ENCODE data around the gene SACS. TPM values are rescaled to one million over a fixed set of nuclear protein-coding genes. Genes with fewer than 3 reads are reported as not detected.
A peak's percentile ranks its signal among the peaks of the same experiment; 100 is the strongest.

SACS gene
- 10 to 100 TPM; 17.7 to 20.8 TPM for total RNA-seq

- no peak within 1 kb of the TSS for H3K27ac Mint-ChIP-seq
- POLR2A ChIA-PET, result no interaction called here
- no peaks in the 10 kb centered on the region for H3K36me3 Mint-ChIP-seq (ENCODE audit: low read depth)
- no peaks in the 10 kb centered on the region for H3K9me3 Mint-ChIP-seq
- CTCF ChIA-PET, result no interaction called here
- H3K4me1 Mint-ChIP-seq, result no peaks in the 10 kb centered on the region
- no peak within 1 kb of the TSS for H3K4me3 Mint-ChIP-seq
- no peak for DNase-seq
- peaks cover 32% of the 10 kb centered on the region for H3K27me3 Mint-ChIP-seq
Measured at GRCh38 chr13:23433171-23434153, at the start of gene SACS. Gene SACS, minus strand, starts transcription at chr13:23433702. Its CDS starts 22,463 bp downstream, at chr13:23411239.

GRCh38 chr13:23480324-23480723 lies 46.8 kb upstream of the SACS start:
- CTCF ChIA-PET, result interaction anchor here (1.9 kb wide), 1 partner anchor 10 kb away, joined by 4 read pairs; no protein-coding TSS in a partner anchor
- H3K4me3 Mint-ChIP-seq, result no peak overlapping the region
- peaks cover 24% of the 10 kb centered on the region for H3K27me3 Mint-ChIP-seq

GRCh38 chr13:23477101-23477500 lies 43.6 kb upstream of the SACS start:
- Mint-ChIP-seq H3K27ac (no peak overlapping the region), H3K9me3 (peaks cover 7% of the 10 kb centered on the region), H3K27me3 (peaks cover 23% of the 10 kb centered on the region), H3K4me1 (no peaks in the 10 kb centered on the region), H3K4me3 (no peak overlapping the region), H3K36me3 (ENCODE audit: low read depth) (peaks cover 3% of the 10 kb centered on the region)
- DNase-seq, result no peak
- POLR2A ChIA-PET, result interaction anchor here (0.6 kb wide), 1 partner anchor 11 kb away, joined by 4 read pairs; no protein-coding TSS in a partner anchor
- CTCF ChIA-PET, result no interaction called here

More at GRCh38 chr13:23480324-23480723, 46.8 kb upstream of the SACS start:
- no peaks in the 10 kb centered on the region for H3K4me1 Mint-ChIP-seq
- peaks cover 7% of the 10 kb centered on the region for H3K9me3 Mint-ChIP-seq
- peaks cover 3% of the 10 kb centered on the region for H3K36me3 Mint-ChIP-seq (ENCODE audit: low read depth)
- no peak overlapping the region for H3K27ac Mint-ChIP-seq
- DNase-seq, result no peak
- POLR2A ChIA-PET, result no interaction called here

GRCh38 chr13:23473221-23473620 lies 39.7 kb upstream of the SACS start:
- ChIA-PET CTCF (no interaction called here), POLR2A (no interaction called here)
- Mint-ChIP-seq H3K36me3 (ENCODE audit: low read depth) (no peaks in the 10 kb centered on the region), H3K9me3 (no peaks in the 10 kb centered on the region), H3K4me1 (no peaks in the 10 kb centered on the region), H3K4me3 (no peak overlapping the region), H3K27ac (no peak overlapping the region), H3K27me3 (peaks cover 17% of the 10 kb centered on the region)
- no peak for DNase-seq

GRCh38 chr13:23472189-23472588 lies 38.7 kb upstream of the SACS start:
- Mint-ChIP-seq H3K36me3 (ENCODE audit: low read depth) (no peaks in the 10 kb centered on the region), H3K9me3 (no peaks in the 10 kb centered on the region), H3K27me3 (peaks cover 17% of the 10 kb centered on the region), H3K27ac (no peak overlapping the region), H3K4me1 (no peaks in the 10 kb centered on the region), H3K4me3 (no peak overlapping the region)
- no peak for DNase-seq
- ChIA-PET POLR2A (no interaction called here), CTCF (no interaction called here)

- Mint-ChIP-seq H3K27me3 (peaks cover 14% of the 10 kb centered on the region), H3K9me3 (no peaks in the 10 kb centered on the region), H3K36me3 (ENCODE audit: low read depth) (no peaks in the 10 kb centered on the region), H3K4me3 (no peak overlapping the region), H3K27ac (no peak overlapping the region), H3K4me1 (peaks cover 4% of the 10 kb centered on the region)
- ChIA-PET CTCF (interaction anchor here (0.6 kb wide), 1 partner anchor 181 kb away, joined by 3 read pairs; no protein-coding TSS in a partner anchor), POLR2A (no interaction called here)
- no peak for DNase-seq
Measured at GRCh38 chr13:23470790-23471614, 37.5 kb upstream of the SACS start.

- ChIA-PET POLR2A (no interaction called here), CTCF (interaction anchor here (0.6 kb wide), 1 partner anchor 182 kb away, joined by 3 read pairs; no protein-coding TSS in a partner anchor)
- Mint-ChIP-seq H3K9me3 (no peaks in the 10 kb centered on the region), H3K4me1 (peaks cover 7% of the 10 kb centered on the region), H3K27me3 (peaks cover 17% of the 10 kb centered on the region), H3K36me3 (ENCODE audit: low read depth) (no peaks in the 10 kb centered on the region), H3K27ac (no peak overlapping the region), H3K4me3 (no peak overlapping the region)
- no peak for DNase-seq
Measured at GRCh38 chr13:23469951-23470421, 36.5 kb upstream of the SACS start.

GRCh38 chr13:23468811-23469210 lies 35.3 kb upstream of the SACS start:
- H3K27ac Mint-ChIP-seq, result no peak overlapping the region
- H3K4me1 Mint-ChIP-seq, result peaks cover 9% of the 10 kb centered on the region
- no peak overlapping the region for H3K4me3 Mint-ChIP-seq
- H3K27me3 Mint-ChIP-seq, result peaks cover 16% of the 10 kb centered on the region
- H3K36me3 Mint-ChIP-seq (ENCODE audit: low read depth), result no peaks in the 10 kb centered on the region
- ChIA-PET POLR2A (no interaction called here), CTCF (interaction anchor here (0.7 to 0.9 kb wide), 2 partner anchors 42 to 175 kb away, joined by 3 read pairs; no protein-coding TSS in a partner anchor)
- H3K9me3 Mint-ChIP-seq, result no peaks in the 10 kb centered on the region
- no peak for DNase-seq

- Mint-ChIP-seq H3K4me3 (no peak overlapping the region), H3K27me3 (peaks cover 16% of the 10 kb centered on the region), H3K36me3 (ENCODE audit: low read depth) (no peaks in the 10 kb centered on the region), H3K27ac (no peak overlapping the region), H3K9me3 (no peaks in the 10 kb centered on the region), H3K4me1 (peaks cover 15% of the 10 kb centered on the region)
- DNase-seq, result no peak
- ChIA-PET CTCF (interaction anchor here (0.9 to 2.5 kb wide), 6 partner anchors 111 to 432 kb away, joined by 3 to 7 read pairs (median 4); partner anchors contain the start of genes C1QTNF9B and MIPEP), POLR2A (no interaction called here)
Measured at GRCh38 chr13:23467932-23468278, 34.4 kb upstream of the SACS start.

GRCh38 chr13:23467048-23467931 lies 33.8 kb upstream of the SACS start:
- Mint-ChIP-seq H3K36me3 (ENCODE audit: low read depth) (no peaks in the 10 kb centered on the region), H3K27me3 (peaks cover 16% of the 10 kb centered on the region), H3K27ac (no peak overlapping the region), H3K4me3 (no peak overlapping the region), H3K4me1 (peaks cover 15% of the 10 kb centered on the region), H3K9me3 (no peaks in the 10 kb centered on the region)
- ChIA-PET POLR2A (interaction anchor here (1.0 kb wide), 1 partner anchor 402 kb away, joined by 3 read pairs; no protein-coding TSS in a partner anchor), CTCF (interaction anchor here (0.8 to 2.5 kb wide), 10 partner anchors 8 to 433 kb away, joined by 3 to 7 read pairs (median 4); partner anchors contain the start of genes C1QTNF9B and MIPEP)
- DNase-seq, result no peak

- peak; percentile 67 for DNase-seq
- Mint-ChIP-seq H3K27me3 (peaks cover 14% of the 10 kb centered on the region), H3K4me3 (peak overlapping the region; percentile 61), H3K36me3 (ENCODE audit: low read depth) (no peaks in the 10 kb centered on the region), H3K9me3 (no peaks in the 10 kb centered on the region), H3K27ac (no peak overlapping the region), H3K4me1 (peaks cover 15% of the 10 kb centered on the region)
- CTCF ChIA-PET, result interaction anchor here (0.6 to 2.5 kb wide), 8 partner anchors 9 to 434 kb away, joined by 3 to 7 read pairs (median 4); no protein-coding TSS in a partner anchor
- POLR2A ChIA-PET, result interaction anchor here (0.5 to 1.0 kb wide), 2 partner anchors 10 to 403 kb away, joined by 3 to 4 read pairs; no protein-coding TSS in a partner anchor
Measured at GRCh38 chr13:23466144-23467002, 32.9 kb upstream of the SACS start.

All from activated CD4-positive, alpha-beta memory T cell treated with anti-CD3 and anti-CD28 coated beads, Interleukin-2, amount 10 ng/mL, durations not matched to agents 7 days and 5 days (primary cell).